KMS-11 (cell line): Measurements from ENCODE around the gene WFIKKN2.

Experiments used
- H2AFZ ChIP-seq: fragments of 200-600 bp; sonication (generic); 2 replicates; pipeline ENCODE4 v1.6.1; 2016; ENCODE audit warnings: antibody characterized with exemption, mixed run types, low read depth
- H3K27ac ChIP-seq: fragments of 200-600 bp; sonication (generic); 2 replicates; pipeline ENCODE4 v1.6.1; 2016; ENCODE audit warnings: mild to moderate bottlenecking, mixed run types
- H3K27me3 ChIP-seq: fragments of 200-600 bp; sonication (generic); 2 replicates; pipeline ENCODE4 v1.6.1; 2017; ENCODE audit warnings: mild to moderate bottlenecking, low read depth, mixed run types, moderate library complexity; ENCODE audit not compliant: insufficient read depth
- H3K36me3 ChIP-seq: fragments of 200-600 bp; sonication (generic); 2 replicates; pipeline ENCODE4 v1.6.1; 2017; ENCODE audit warnings: mild to moderate bottlenecking, mixed run types; ENCODE audit not compliant: insufficient read depth
- H3K4me1 ChIP-seq: fragments of 200-600 bp; sonication (generic); 2 replicates; pipeline ENCODE4 v1.6.1; 2016; ENCODE audit warnings: mild to moderate bottlenecking, low read depth, mixed run types; ENCODE audit not compliant: poor library complexity, severe bottlenecking
- H3K4me2 ChIP-seq: fragments of 200-600 bp; sonication (generic); 2 replicates; pipeline ENCODE4 v1.7.0; 2016; ENCODE audit warnings: mild to moderate bottlenecking, mixed run types
- H3K4me3 ChIP-seq: fragments of 200-600 bp; sonication (generic); IDR thresholded peaks from 2 replicates; pipeline ENCODE4 v1.6.1; 2017; ENCODE audit warnings: low read depth, low read length, mixed read lengths; ENCODE audit not compliant: insufficient read depth
- H3K79me2 ChIP-seq: fragments of 200-600 bp; sonication (generic); 2 replicates; pipeline ENCODE4 v1.6.1; 2016; ENCODE audit warnings: low read depth, mixed run types; ENCODE audit not compliant: insufficient read depth
- H3K9ac ChIP-seq: fragments of 200-600 bp; sonication (generic); 2 replicates; pipeline ENCODE4 v1.6.1; 2016; ENCODE audit warnings: mild to moderate bottlenecking, mixed run types
- H4K20me1 ChIP-seq: fragments of 200-600 bp; sonication (generic); 2 replicates; pipeline ENCODE4 v1.6.1; 2016; ENCODE audit warnings: mild to moderate bottlenecking, mixed run types; ENCODE audit not compliant: insufficient read depth
- CTCF ChIP-seq: fragments of 200-600 bp; sonication (generic); conservative IDR thresholded peaks from 2 replicates; pipeline ENCODE4 v1.6.1; 2017; ENCODE audit warnings: low read depth, mild to moderate bottlenecking, antibody characterized with exemption, low read length, moderate library complexity, mixed read lengths

WFIKKN2 gene

DNA sequence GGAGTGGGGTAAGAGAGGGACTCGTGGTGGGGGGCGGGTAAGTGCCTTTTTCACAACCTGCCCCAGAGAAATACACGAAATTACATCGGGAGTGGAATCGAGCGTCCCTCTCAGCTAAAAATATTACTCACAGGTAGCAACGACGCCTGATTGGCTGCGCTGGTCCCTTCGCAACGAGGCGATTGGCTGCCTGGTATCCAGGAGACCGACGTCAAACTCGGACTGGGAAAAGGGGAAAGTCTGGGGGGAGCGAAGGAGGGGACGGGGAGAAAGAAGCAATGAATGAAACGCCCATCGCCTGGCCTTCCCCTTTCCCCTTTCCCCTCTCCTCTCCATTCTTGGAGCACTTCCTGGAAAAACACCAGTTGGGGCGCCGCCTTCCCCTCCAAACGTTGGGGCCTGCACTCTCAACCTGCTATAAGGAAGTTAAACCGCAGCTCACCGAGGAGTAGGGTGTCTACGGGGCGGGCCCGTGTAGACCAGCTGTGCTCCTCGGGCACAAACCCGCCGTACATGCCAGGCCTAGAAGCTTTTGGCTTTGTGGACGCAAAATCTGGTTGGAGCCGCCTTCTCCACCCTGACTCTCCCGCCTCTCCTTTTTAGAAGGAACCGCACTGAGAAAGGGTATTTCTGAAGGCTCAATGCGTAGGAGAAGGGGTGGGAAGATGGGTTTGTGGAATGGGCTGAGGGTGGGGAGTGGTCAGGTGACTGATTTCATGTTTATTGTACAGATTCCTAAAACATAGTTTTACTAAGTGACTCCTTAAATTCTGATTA lies 32.2 kb downstream of the WFIKKN2 start:
- Histone ChIP-seq H2AFZ (peak overlapping the region; percentile 81), H3K4me2 (peak overlapping the region; percentile 55), H3K27me3 (no peaks in the 10 kb centered on the region), H3K4me1 (peaks cover 46% of the 10 kb centered on the region), H3K4me3 (no peak overlapping the region), H3K9ac (peak overlapping the region; percentile 90), H3K36me3 (0 out of 2 replicates have a peak, but pooled peaks cover 3% of the 10 kb centered on the region), H3K79me2 (peaks cover 32% of the 10 kb centered on the region), H4K20me1 (no peaks in the 10 kb centered on the region), H3K27ac (peak overlapping the region; percentile 96)
- no peak for TF ChIP-seq CTCF

- H3K27ac ChIP-seq: peak overlapping the region; percentile 96
- H3K4me3 ChIP-seq: no peak overlapping the region
- no peaks in the 10 kb centered on the region for H3K27me3 ChIP-seq
- peak overlapping the region; percentile 81 for H2AFZ ChIP-seq
- TF ChIP-seq CTCF: no peak
- peak overlapping the region; percentile 90 for H3K9ac ChIP-seq
- peak overlapping the region; percentile 55 for H3K4me2 ChIP-seq
- H4K20me1 ChIP-seq: no peaks in the 10 kb centered on the region
- peaks cover 26% of the 10 kb centered on the region for H3K79me2 ChIP-seq
- 0 out of 2 replicates have a peak, but pooled peaks cover 3% of the 10 kb centered on the region for H3K36me3 ChIP-seq
- H3K4me1 ChIP-seq: peaks cover 46% of the 10 kb centered on the region
Observed at GRCh38 chr17:50868140-50868438, 32.7 kb downstream of the WFIKKN2 start.

GRCh38 chr17:50868602-50869001 lies 33.2 kb downstream of the WFIKKN2 start:
- Histone ChIP-seq H4K20me1 (no peaks in the 10 kb centered on the region), H3K27me3 (no peaks in the 10 kb centered on the region), H3K4me2 (peak overlapping the region; percentile 55), H3K4me1 (peaks cover 44% of the 10 kb centered on the region), H3K9ac (peak overlapping the region; percentile 90; the same call in 1 of the 2 replicates), H3K27ac (peak overlapping the region; percentile 96; the same call in 1 of the 2 replicates), H3K4me3 (no peak overlapping the region), H3K79me2 (peaks cover 21% of the 10 kb centered on the region), H3K36me3 (0 out of 2 replicates have a peak, but pooled peaks cover under 1% of the 10 kb centered on the region), H2AFZ (no peak overlapping the region)
- no peak for TF ChIP-seq CTCF

GRCh38 chr17:50871364-50871763 lies 36.0 kb downstream of the WFIKKN2 start:
- no peak overlapping the region for H3K4me3 ChIP-seq
- no peaks in the 10 kb centered on the region for H3K36me3 ChIP-seq
- no peak overlapping the region for H2AFZ ChIP-seq
- H4K20me1 ChIP-seq: no peaks in the 10 kb centered on the region
- no peak overlapping the region for H3K27ac ChIP-seq
- no peak overlapping the region for H3K9ac ChIP-seq
- peak overlapping the region; percentile 9; the same call in 1 of the 2 replicates for H3K4me2 ChIP-seq
- peaks cover 35% of the 10 kb centered on the region for H3K4me1 ChIP-seq
- no peaks in the 10 kb centered on the region for H3K27me3 ChIP-seq
- no peaks in the 10 kb centered on the region for H3K79me2 ChIP-seq
- no peak for TF ChIP-seq CTCF
